K562 (cell line): ENCODE measurements around the gene COL23A1. TPM values are rescaled to one million over a fixed set of nuclear protein-coding genes. Genes with fewer than 3 reads are reported as not detected.

ENCODE experiments used
- ATAC-seq: fragments of 200-7000 bp; cut with Tn5 transposase; 3 replicates; pipeline ENCODE4 v1.9.1; 2020; ENCODE audit warnings: moderate library complexity
- BruUV-seq: library from RNA; stranded (reverse); fragments of 400-500 nt; replicated peaks from 2 replicates; lab custom pipeline; 2021; lab: Mats Ljungman, UMichigan
- CTCF ChIA-PET: fragments of 300-600 bp; formaldehyde crosslinking; extraction: SDS; loops from one replicate; lab custom pipeline; 2021; ENCODE audit warnings: low intra/inter-chr PET ratio; lab: Yijun Ruan, JAX
- POLR2A ChIA-PET: fragments of 300-600, 350-650 bp; sonication (Branson Sonifier 250); formaldehyde crosslinking; extraction: SDS; loops from one replicate; lab custom pipeline; 2021; ENCODE audit warnings: antibody characterized with exemption, inconsistent platforms; lab: Yijun Ruan, JAX
- DNase-seq, 4 experiments: peaks; one replicate each; pipeline versions ENCODE4 v3.0.0 to v3.0.0-alpha.2; 2011 to 2018; ENCODE audit warnings: low spot score in 3 of 4, mixed read lengths in 3 of 4; ENCODE audit errors: extremely low read depth in 1 of 4
- FAIRE-seq: peaks from 2 replicates; lab custom pipeline; 2011; peaks lifted over from hg19 to GRCh38; lab: Jason Lieb, UNC
- H2AFZ ChIP-seq: 2 replicates; pipeline ENCODE4 v1.6.0; 2011; ENCODE audit warnings: low read depth, low read length, control low read depth, inconsistent platforms
- H3K27ac ChIP-seq: fragments of 200-600 bp; 3 replicates; pipeline ENCODE4 v1.8.0; 2011; ENCODE audit warnings: low read depth, mild to moderate bottlenecking, control low read depth, inconsistent platforms, low read length, moderate library complexity, mixed read lengths; ENCODE audit errors: extremely low read depth
- H3K27me3 ChIP-seq, 2 experiments: fragments of 300-600 bp in 1 of 2; 2 replicates in 1 of 2; 3 replicates in 1 of 2; pipeline versions ENCODE4 v1.6.0 to v1.8.0; 2011; ENCODE audit warnings: inconsistent platforms in 2 of 2, low read length in 2 of 2, mild to moderate bottlenecking in 1 of 2, mixed read lengths in 1 of 2, moderate library complexity in 1 of 2; ENCODE audit not compliant: control insufficient read depth in 2 of 2, insufficient read depth in 2 of 2
- H3K36me3 ChIP-seq: fragments of 300-600 bp; 3 replicates; pipeline ENCODE4 v1.8.0; 2011; ENCODE audit warnings: mild to moderate bottlenecking, low read length, inconsistent platforms; ENCODE audit not compliant: control insufficient read depth, insufficient read depth
- H3K4me1 ChIP-seq, 2 experiments: fragments of 200-600 bp in 1 of 2; replicated peaks in 1 of 2; 2 replicates in 1 of 2; 3 replicates in 1 of 2; pipeline versions ENCODE4 v1.5.1 to v1.8.0; 2011; ENCODE audit warnings: inconsistent platforms in 2 of 2, low read length in 2 of 2, mild to moderate bottlenecking in 1 of 2, mixed read lengths in 1 of 2, moderate library complexity in 1 of 2; ENCODE audit not compliant: control insufficient read depth in 2 of 2, insufficient read depth in 2 of 2
- H3K4me2 ChIP-seq: 2 replicates; pipeline ENCODE4 v1.6.1; 2011; ENCODE audit warnings: low read length, control low read depth, inconsistent platforms, mixed read lengths; ENCODE audit not compliant: insufficient read depth
- H3K4me3 ChIP-seq: fragments of 200-600 bp; sonication (generic), shearing (Covaris generic); 2 replicates; pipeline ENCODE4 v1.5.1; 2016; ENCODE audit warnings: control low read depth, inconsistent platforms
- H3K79me2 ChIP-seq: fragments of 200-600 bp; 3 replicates; pipeline ENCODE4 v1.8.0; 2011; ENCODE audit warnings: low read length, inconsistent platforms; ENCODE audit not compliant: control insufficient read depth, insufficient read depth
- H3K9ac ChIP-seq, 2 experiments: 2 replicates each; pipeline versions ENCODE4 v1.6.0 to v1.6.1; 2011; ENCODE audit warnings: low read depth in 2 of 2, low read length in 2 of 2, control low read depth in 1 of 2, inconsistent platforms in 1 of 2, mild to moderate bottlenecking in 1 of 2, mixed read lengths in 1 of 2; ENCODE audit not compliant: insufficient read depth in 1 of 2
- H3K9me1 ChIP-seq: one replicate; pipeline ENCODE4 v1.6.0; 2011; ENCODE audit warnings: inconsistent platforms, mild to moderate bottlenecking, low read length, moderate library complexity; ENCODE audit not compliant: control insufficient read depth, insufficient read depth
- H3K9me3 ChIP-seq: replicated peaks from 2 replicates; pipeline ENCODE4 v1.5.1; 2011; ENCODE audit warnings: low read depth, low read length, inconsistent platforms; ENCODE audit not compliant: control insufficient read depth, insufficient read depth
- H4K20me1 ChIP-seq: replicated peaks from 2 replicates; pipeline ENCODE4 v1.6.1; 2011; ENCODE audit warnings: low read length, inconsistent platforms, mixed read lengths; ENCODE audit not compliant: control insufficient read depth, insufficient read depth
- CTCF ChIP-seq, 3 experiments: IDR thresholded peaks in 2 of 3; conservative IDR thresholded peaks in 1 of 3; 2 replicates each; pipeline ENCODE4 v1.5.1; 2011 to 2012; ENCODE audit warnings: low read length in 3 of 3, mild to moderate bottlenecking in 3 of 3, control low read depth in 2 of 3, improper control_type of control experiment in 1 of 3, inconsistent platforms in 1 of 3, low read depth in 1 of 3, mixed read lengths in 1 of 3, moderate library complexity in 1 of 3; ENCODE audit not compliant: insufficient read depth in 2 of 3
- CXXC5 ChIP-seq: fragments of 250-450 bp; sonication (Bioruptor Pico); IDR thresholded peaks from 2 replicates; pipeline ENCODE4 v1.8.0; 2022; ENCODE audit warnings: inconsistent platforms, mild to moderate bottlenecking, moderate library complexity
- GATAD2B ChIP-seq: fragments of 450-650 bp; IDR thresholded peaks from 2 replicates; pipeline ENCODE4 v1.6.1; 2017; ENCODE audit warnings: mild to moderate bottlenecking, borderline replicate concordance
- RAD21 ChIP-seq, 2 experiments: fragments of 250-450 bp in 1 of 2; fragments of 450-650 bp in 1 of 2; sonication (Bioruptor Pico) in 1 of 2; formaldehyde crosslinking in 1 of 2; IDR thresholded peaks in 1 of 2; conservative IDR thresholded peaks in 1 of 2; 2 replicates each; pipeline versions ENCODE4 v1.4.0 to v1.8.0; 2020 to 2022; ENCODE audit warnings: mild to moderate bottlenecking in 2 of 2, moderate library complexity in 1 of 2
- REST ChIP-seq, 2 experiments: fragments of 450-650 bp; formaldehyde crosslinking in 1 of 2; IDR thresholded peaks; 2 replicates each; pipeline versions ENCODE4 v1.4.0 to v1.6.1; 2014 to 2020; ENCODE audit warnings: mild to moderate bottlenecking in 2 of 2, borderline replicate concordance in 1 of 2, low read depth in 1 of 2
- TAF7 ChIP-seq: fragments of 450-650 bp; IDR thresholded peaks from 2 replicates; pipeline ENCODE4 v1.6.1; 2016; ENCODE audit warnings: missing genetic modification characterization, missing compliant biosample characterization
- TBP ChIP-seq: optimal IDR thresholded peaks from 2 replicates; pipeline ENCODE3; 2011; ENCODE audit warnings: low read depth, low read length, improper control_type of control experiment
- ZNF561 ChIP-seq: fragments of 450-650 bp; formaldehyde crosslinking; conservative IDR thresholded peaks from 2 replicates; pipeline ENCODE4 v1.4.0; 2020; ENCODE audit warnings: mild to moderate bottlenecking, moderate library complexity
- WGBS: fragments of 100-300 bp; shearing (Covaris generic); methylation state at CpG from one replicate; pipeline ENCODE4 v1.1.6; 2016; ENCODE audit warnings: low coverage, mixed read lengths; ENCODE audit not compliant: insufficient coverage; ENCODE audit errors: missing lambda C conversion rate; 5-methylcytosine and 5-hydroxymethylcytosine counted together
- in situ Hi-C: fragments of 300-500 bp; cut with MboI; formaldehyde crosslinking; loops from 4 replicates; pipeline ENCODE4 v1.15.0; 2018; ENCODE audit warnings: inconsistent platforms, mixed read lengths
- intact Hi-C: fragments of 100-400 bp; cut with micrococcal nuclease; formaldehyde crosslinking; loops from 2 replicates; pipeline ENCODE4 v1.14.2; 2022
- polyA plus RNA-seq, 8 experiments: library from polyadenylated mRNA; depleted of rRNA in 4 of 8; stranded (reverse) in 5 of 8; unstranded in 3 of 8; fragments of >200 nt; fragmentation: Nextera tagmentation in 2 of 8; fragmentation: Illumina TruSeq in 1 of 8; extraction: Ambion mirVana in 2 of 8; extraction: Trizol in 1 of 8; gene quantifications; 2 replicates each; pipeline versions ENCODE4 v1.2.1 to v1.2.3, GENCODE V29; 2011 to 2014; ENCODE audit warnings: inconsistent platforms in 1 of 8, missing spikeins in 1 of 8
- total RNA-seq, 7 experiments: library from RNA; depleted of rRNA in 6 of 7; stranded (reverse); fragments of >200 nt in 6 of 7; fragmentation: Illumina TruSeq in 2 of 7; extraction: Trizol in 2 of 7; gene quantifications; 2 replicates each; pipeline versions ENCODE4 v1.2.1 to v1.2.3, GENCODE V29; 2011 to 2021; ENCODE audit warnings: low replicate concordance in 1 of 7

The COL23A1 gene
- total and polyA plus RNA-seq, 9 of the 15 experiments (the other 6 are each of a cell fraction or from before 2014, with no cell fraction given): 0.09 TPM; not detected in 8

GRCh38 chr5:178589180-178590140 lies 733 bp downstream of the COL23A1 start:
- Histone ChIP-seq H3K9me3 (no peaks in the 10 kb centered on the region), H4K20me1 (no peaks in the 10 kb centered on the region; the same call in 1 of the 2 replicates), H3K9ac (no peak overlapping the region), H3K27ac (no peak overlapping the region), H3K4me3 (peak overlapping the region; percentile 33), H2AFZ (no peak overlapping the region), H3K27me3 (peaks cover 24 to 47% of the 10 kb centered on the region in 2 experiments), H3K79me2 (no peaks in the 10 kb centered on the region), H3K9me1 (no peaks in the 10 kb centered on the region), H3K4me1 (peaks cover 0 to 16% of the 10 kb centered on the region in 2 experiments; a peak in 3 of 5 replicates), H3K36me3 (no peaks in the 10 kb centered on the region), H3K4me2 (peak overlapping the region; percentile 67; the same call in 1 of the 2 replicates)
- intact Hi-C loops (loop anchor here (1.0 to 2.0 kb wide), 3 partner anchors 129 to 309 kb away; no protein-coding TSS in a partner anchor), in situ Hi-C loops (loop anchor here (5.0 kb wide), 1 partner anchor 307 kb away; no protein-coding TSS in a partner anchor)
- ATAC-seq (peak; percentile 68), FAIRE-seq (no peak), DNase-seq (peak; percentile 39 to 43 (median 41))
- ChIA-PET POLR2A (interaction anchor here (0.6 to 0.9 kb wide), 2 partner anchors 128 to 384 kb away, joined by 4 read pairs; no protein-coding TSS in a partner anchor), CTCF (interaction anchor here (0.7 to 3.0 kb wide), 4 partner anchors 172 to 310 kb away, joined by 3 to 35 read pairs (median 8); no protein-coding TSS in a partner anchor)
- 6% methylated on average over 50 of the region's 91 CpGs for WGBS
- no TSS peak for BruUV-seq
- TF ChIP-seq TAF7: no peak
- no peak for TF ChIP-seq ZNF561
- TF ChIP-seq REST (IDR thresholded peaks at IDR 0.05; ENCODE audit: borderline replicate concordance): peak; percentile 25
- TF ChIP-seq REST (CRISPR knock-in tag; IDR thresholded peaks at IDR 0.05; ENCODE audit: low read depth): no peak
- TF ChIP-seq CXXC5 (CRISPR knock-in tag): 0 out of 2 replicates have a peak, but pooled peaks have one; percentile 25
- TF ChIP-seq GATAD2B: 0 out of 2 replicates have a peak, but pooled peaks have one; percentile 50
- peak in 1 of 2 experiments; percentile 42; a peak in 3 of 4 replicates for TF ChIP-seq RAD21 (CRISPR knock-in tag; conservative IDR thresholded peaks at IDR 0.05 in 1 of 2, IDR thresholded peaks at IDR 0.05 in 1 of 2)
- no peak for TF ChIP-seq TBP
- TF ChIP-seq CTCF (IDR thresholded peaks at IDR 0.05 in 2 of 3, conservative IDR thresholded peaks at IDR 0.05 in 1 of 3; ENCODE audit: insufficient read depth in 2 of 3, low read depth in 1 of 3, low read length in 3 of 3): peak in 2 of 3 experiments; percentile 27 to 55; a peak in 2 of 6 replicates
